Activated CD8-positive, alpha-beta memory T cell treated with anti-CD3 and anti-CD28 coated beads, Interleukin-2, amount 50 U/mL, for 48 hours (primary cell): ENCODE measurements around the gene TAS2R50.
"Not testable (repeated sequence)": the region's sequence is repeated elsewhere in the genome, so short reads cannot be mapped to it uniquely, and the experiment has no call there.

Experiments
- DNase-seq: peaks from one replicate; pipeline ENCODE4 v3.0.0-alpha.2; 2020

The TAS2R50 gene

GRCh38 chr12:10986812-10987211 lies at the start of gene TAS2R50:
Gene TAS2R50, minus strand, starts transcription at chr12:10986912. Its CDS starts 52 bp downstream, at chr12:10986860.
- DNase-seq = no peak

- DNase-seq = not testable (repeated sequence)
Observed at GRCh38 chr12:11033959-11034358, 47.2 kb upstream of the TAS2R50 start.

DNA sequence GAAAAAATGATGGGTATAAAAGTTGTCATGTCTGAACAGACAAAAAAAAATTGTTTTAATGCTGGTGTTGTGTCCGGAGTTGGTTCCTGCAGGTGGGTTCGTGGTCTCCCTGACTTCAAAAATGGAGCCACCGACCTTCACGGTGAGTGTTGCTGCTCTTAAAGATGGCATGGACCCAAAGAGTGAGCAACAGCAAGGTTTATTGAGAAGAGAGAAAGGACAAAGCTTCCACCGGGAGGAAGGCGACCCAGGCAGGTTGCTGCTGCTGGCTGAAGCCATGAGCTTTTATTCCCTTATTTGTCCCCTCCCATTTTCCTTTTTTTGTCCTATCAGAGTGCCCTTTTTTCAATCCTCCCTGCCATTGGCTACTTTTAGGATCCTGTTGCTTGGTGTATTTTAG lies 44.6 kb upstream of the TAS2R50 start, which contains the start of gene TAS2R31:
TSS of gene TAS2R31 (minus strand) at position 101 of the 400 bp plus-strand sequence. CDS start at position 29, 72 bp downstream.
- DNase-seq = no peak

DNA sequence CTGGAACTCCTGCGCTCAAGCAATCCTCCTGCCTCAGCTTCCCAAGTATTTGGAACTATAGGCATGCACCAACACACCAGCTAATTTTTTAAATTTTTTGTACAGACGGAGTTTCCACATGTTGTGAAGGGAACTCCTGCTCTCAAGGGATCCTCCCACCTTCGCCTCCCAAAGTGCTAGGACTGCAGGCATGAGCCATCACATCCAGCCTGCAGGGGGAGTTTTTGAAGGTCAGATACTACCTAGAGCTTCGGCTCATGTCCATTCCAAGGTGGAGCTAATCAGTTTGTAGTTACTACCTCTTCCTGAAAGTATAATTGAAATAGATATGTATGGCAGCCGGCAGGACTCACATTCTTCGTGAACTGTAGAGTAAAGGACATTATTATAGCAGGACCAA lies 39.4 kb upstream of the TAS2R50 start:
- DNase-seq = no peak

GRCh38 chr12:11023387-11023786 lies 36.7 kb upstream of the TAS2R50 start:
- DNase-seq = no peak

GRCh38 chr12:11022520-11022919 lies 35.8 kb upstream of the TAS2R50 start, which contains the start of gene TAS2R19:
Gene TAS2R19, minus strand, starts transcription at chr12:11022620. Its CDS starts 49 bp downstream, at chr12:11022571.
- no peak for DNase-seq

- no peak for DNase-seq
Observed at GRCh38 chr12:11016937-11017336, 30.2 kb upstream of the TAS2R50 start.

DNA sequence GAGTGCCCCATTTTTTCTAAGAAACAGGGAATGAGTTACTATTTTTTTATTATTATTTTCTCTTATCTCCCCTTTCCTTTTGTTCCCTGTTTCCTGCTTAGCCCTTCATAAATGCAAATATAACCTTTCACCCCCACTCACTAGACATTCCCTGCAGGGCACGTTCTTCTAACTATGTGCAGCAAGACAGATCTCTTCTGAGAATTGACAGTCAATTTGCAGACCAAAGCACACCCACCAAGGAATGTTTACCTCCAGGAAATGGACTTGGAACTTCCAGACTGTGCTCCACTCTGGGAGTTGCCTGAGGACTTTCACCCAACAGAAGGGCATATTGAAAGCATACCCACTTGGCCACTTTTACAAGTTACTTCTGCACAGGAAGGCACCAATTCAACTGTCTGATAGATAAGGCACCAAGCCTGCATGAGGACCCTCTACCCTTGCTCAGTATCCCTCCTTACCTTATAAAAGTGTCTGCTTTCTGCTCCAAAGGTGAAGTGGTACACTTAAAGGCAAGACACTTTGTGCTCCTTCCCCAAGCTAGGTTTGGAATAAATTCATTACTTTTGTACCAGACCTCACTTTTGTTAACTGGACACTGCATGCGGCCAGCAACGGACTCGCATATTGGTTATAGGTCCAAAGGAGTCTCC lies 29.2 kb upstream of the TAS2R50 start:
- no peak for DNase-seq

DNA sequence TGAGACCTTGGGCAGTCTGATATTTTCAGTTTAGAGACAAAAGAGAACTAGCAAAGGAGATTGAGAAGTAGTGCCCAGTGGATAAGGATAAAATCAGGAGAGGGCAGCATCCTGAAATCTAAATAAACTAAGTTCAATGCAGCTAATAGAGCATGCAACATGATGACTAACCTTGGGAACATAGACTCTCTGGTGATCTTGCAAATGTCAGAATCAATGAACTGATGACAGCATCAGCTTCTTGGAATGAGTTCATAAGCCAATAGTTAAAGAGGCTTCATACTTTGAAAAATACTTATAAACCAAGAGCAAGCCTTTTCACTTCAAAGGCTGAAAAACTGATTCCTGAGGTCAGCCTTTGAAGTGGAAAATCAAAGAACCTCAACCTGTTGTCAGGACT lies 27.5 kb upstream of the TAS2R50 start:
- DNase-seq = no peak

DNA sequence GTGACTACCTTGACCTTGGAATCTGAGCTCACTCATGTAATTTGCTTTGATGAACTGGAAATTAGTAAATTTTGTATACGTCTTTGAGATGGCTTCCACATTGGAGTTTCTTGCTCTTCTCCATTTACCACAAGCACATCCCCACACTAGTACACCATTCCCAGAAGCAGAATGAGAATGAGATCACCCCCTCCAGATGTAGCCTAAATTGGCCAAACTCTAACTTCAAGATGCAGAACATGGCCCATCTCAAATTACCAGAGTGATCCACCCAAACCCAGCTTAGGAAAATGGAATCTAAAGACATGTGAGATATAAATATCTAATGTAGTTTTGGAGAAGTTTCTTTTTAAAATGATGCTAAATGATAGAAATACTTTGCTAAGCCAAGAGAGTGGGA lies 20.9 kb upstream of the TAS2R50 start:
- DNase-seq = no peak

DNA sequence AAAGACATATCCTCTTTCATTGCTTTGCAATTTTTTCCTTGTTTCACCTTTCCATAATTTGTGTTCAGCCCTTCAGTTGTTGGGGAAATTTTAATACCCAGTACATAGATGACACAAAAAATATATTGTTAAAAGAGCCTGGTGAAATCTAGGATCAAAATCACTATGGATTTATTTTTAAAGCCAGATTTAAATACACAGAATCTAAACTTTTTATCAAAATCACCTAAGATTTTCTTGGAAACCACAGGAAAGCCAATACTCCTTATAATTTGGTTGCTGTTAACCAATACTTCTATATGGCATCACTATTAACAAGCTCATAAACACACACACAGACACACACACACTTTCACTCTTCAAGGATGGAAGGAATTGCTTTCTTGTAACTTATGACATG lies 11.5 kb upstream of the TAS2R50 start, which contains the start of gene TAS2R20:
TSS of gene TAS2R20 (minus strand) at position 101 of the 400 bp plus-strand sequence. CDS start 429 bp downstream, outside the sequence.
- no peak for DNase-seq

- no peak for DNase-seq
Observed at GRCh38 chr12:10994307-10994706, 7.6 kb upstream of the TAS2R50 start.

DNA sequence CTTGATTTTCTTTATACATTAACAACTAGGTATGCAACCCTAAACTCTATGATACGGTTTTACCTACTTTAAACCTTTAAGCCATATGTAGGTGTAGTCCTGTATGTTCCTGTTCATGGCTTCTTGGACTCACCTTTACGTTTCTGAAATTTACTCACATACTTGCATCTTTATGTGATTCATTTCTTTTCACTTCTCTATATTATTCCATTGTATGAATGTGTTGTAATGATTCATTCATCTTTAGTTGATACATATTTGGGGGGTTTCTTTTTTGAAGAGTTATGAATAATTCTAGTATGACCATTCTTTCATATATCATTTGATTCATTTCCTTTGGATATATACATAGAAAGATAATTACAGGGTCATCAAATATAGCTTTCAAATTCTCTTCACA lies 2.4 kb upstream of the TAS2R50 start:
- DNase-seq = no peak

- DNase-seq = no peak
Observed at GRCh38 chr12:10982244-10982643, 4.5 kb downstream of the TAS2R50 start.

DNA sequence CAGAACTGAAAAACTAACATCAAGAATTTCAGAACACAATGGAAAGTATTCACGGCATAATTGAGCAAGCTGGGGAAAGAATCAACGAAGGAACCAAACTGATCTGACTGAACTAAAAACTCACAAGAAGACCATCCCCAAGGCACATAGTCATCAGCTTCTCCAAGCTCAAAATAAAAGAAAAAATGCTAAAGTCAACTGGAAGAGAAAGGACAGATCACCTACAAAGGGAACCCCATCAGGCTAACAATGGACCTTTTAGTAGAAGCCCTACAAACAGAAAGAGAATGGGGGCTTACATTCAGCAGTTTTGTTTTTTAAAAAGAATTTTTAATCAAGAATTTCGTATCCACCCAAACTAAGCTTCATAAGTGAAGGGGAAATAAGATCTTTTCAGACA lies 11.7 kb downstream of the TAS2R50 start:
- no peak for DNase-seq

GRCh38 chr12:10968765-10969456 lies 17.8 kb downstream of the TAS2R50 start:
- DNase-seq = no peak

GRCh38 chr12:10967409-10967808 lies 19.3 kb downstream of the TAS2R50 start:
- no peak for DNase-seq

GRCh38 chr12:10966314-10966713 lies 20.4 kb downstream of the TAS2R50 start:
- no peak for DNase-seq

DNA sequence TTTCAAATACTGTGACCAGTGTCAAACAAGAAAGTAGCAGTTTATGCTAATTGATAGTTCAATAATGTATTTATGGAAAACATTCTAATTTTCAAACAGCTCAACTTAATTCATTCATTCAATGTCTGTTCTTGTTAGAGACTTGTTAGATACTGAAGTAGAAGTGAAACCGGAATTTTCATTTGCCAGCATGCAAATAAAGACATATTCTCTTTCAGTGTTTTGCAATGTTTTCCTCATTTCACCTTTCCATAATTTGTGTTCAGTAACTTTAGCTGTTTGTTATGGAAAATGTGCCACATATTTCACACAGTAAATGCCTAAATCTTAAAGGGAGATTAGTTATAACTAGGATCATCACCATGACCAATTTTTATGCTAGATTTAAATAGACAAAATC lies 21.2 kb downstream of the TAS2R50 start:
- DNase-seq = no peak

GRCh38 chr12:10960211-10960610 lies 26.5 kb downstream of the TAS2R50 start:
- no peak for DNase-seq

GRCh38 chr12:10959804-10960203 lies 26.9 kb downstream of the TAS2R50 start:
- no peak for DNase-seq

DNA sequence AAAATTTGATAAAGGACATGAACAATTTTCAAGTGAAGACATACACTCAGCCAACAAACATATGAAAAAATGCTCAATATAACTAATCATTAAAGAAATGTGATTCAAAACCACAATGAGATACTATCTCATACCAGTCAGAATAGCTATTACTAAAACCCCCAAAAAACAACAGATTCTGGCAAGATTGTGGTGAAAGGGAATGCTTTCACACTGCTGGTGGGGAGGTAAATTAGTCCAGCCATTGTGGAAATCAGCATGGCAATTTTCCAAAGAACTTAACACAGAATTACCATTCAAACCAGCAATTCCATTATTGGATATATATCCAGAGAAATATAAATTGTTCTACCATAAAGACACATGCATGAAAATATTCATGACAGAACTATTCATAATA lies 29.0 kb downstream of the TAS2R50 start:
- no peak for DNase-seq

- no peak for DNase-seq
Observed at GRCh38 chr12:10956085-10956484, 30.6 kb downstream of the TAS2R50 start.

- no peak for DNase-seq
Observed at GRCh38 chr12:10952645-10953044, 34.1 kb downstream of the TAS2R50 start.
